Measurements from ENCODE around the gene PSG2. TPM values are rescaled to one million over a fixed set of nuclear protein-coding genes. Genes with fewer than 3 reads are reported as not detected.

The PSG2 gene
- not detected in 5 replicates for total RNA-seq (2022; extraction: Qiagen RNA extraction)

DNA sequence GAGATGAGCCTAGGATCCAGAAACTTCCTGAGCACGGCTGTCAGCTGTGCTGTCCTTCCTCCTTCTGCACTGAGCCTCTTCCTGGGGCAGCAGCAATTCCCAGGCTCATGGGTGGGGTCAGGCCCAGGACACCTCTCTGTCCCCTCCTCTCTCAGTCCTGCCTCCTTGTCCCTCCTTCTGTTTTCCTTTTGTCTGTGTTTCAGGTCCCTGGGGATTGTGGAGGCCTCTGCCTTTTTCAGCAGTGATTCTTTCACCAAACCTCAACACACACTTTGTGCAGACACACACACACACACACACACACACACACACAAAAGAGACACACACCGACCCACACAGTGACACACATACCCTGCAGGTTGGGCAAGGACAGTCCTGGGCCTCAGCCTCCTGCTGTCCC lies at the start of gene PSG2:
TSS of gene PSG2 (minus strand) at position 101 of the 400 bp plus-strand sequence. CDS start 132 bp downstream, outside the sequence.

GRCh38 chr19:43026369-43026768 lies 56.1 kb downstream of the PSG2 start, which contains the start of gene PSG11:
TSS of gene PSG11 (minus strand) at chr19:43026469. CDS start at chr19:43026372, 97 bp downstream.

Other genes starting within 250 kb of the PSG2 start
- 0.13 to 0.33 TPM (median 0.17 TPM) in 5 replicates for gene PSG1, start 203.0 kb downstream of the PSG2 start, total RNA-seq (2022; extraction: Qiagen RNA extraction)
- gene PSG6, start 164.8 kb downstream of the PSG2 start, total RNA-seq (2022; extraction: Qiagen RNA extraction) = not detected in 5 replicates
- gene PSG7, start 145.5 kb downstream of the PSG2 start, total RNA-seq (2022; extraction: Qiagen RNA extraction) = 0.07 to 0.16 TPM (median 0.10 TPM) in 3 of 5 replicates, not detected in the others
- not detected in 5 replicates for gene PSG11, start 56.2 kb downstream of the PSG2 start, total RNA-seq (2022; extraction: Qiagen RNA extraction)
- gene PSG5, start 103.8 kb upstream of the PSG2 start, total RNA-seq (2022; extraction: Qiagen RNA extraction) = 0.31 to 0.63 TPM (median 0.43 TPM) in 5 replicates
- gene PSG4, start 122.9 kb upstream of the PSG2 start, total RNA-seq (2022; extraction: Qiagen RNA extraction) = 0.64 to 0.89 TPM (median 0.74 TPM) in 5 replicates
- gene PSG9, start 186.8 kb upstream of the PSG2 start, total RNA-seq (2022; extraction: Qiagen RNA extraction) = 0.09 to 0.17 TPM (median 0.12 TPM) in 3 of 5 replicates, not detected in the others

Measured in A549 treated with Mapracorat at 1 μM for 4 hours (cell line).